Stimulated activated CD8-positive, alpha-beta memory T cell treated with anti-CD3 and anti-CD28 coated beads, Interleukin-2, amount 100 ng/mL, for 1 hour (primary cell): ENCODE results near the gene HDAC7.
"Not testable (repeated sequence)": the region's sequence is repeated elsewhere in the genome, so short reads cannot be mapped to it uniquely, and the experiment has no call there.

Source experiments
- DNase-seq, 2 donors: peaks; one replicate each; pipeline ENCODE4 v3.0.0-alpha.2; 2020; ENCODE audit warnings: low read depth in 2 of 2

HDAC7 gene

GRCh38 chr12:47828976-47829482 lies 9.3 kb upstream of the HDAC7 start:
- no peak for DNase-seq

- DNase-seq = no peak
These were observed 8.6 kb upstream of the HDAC7 start for GRCh38 chr12:47828008-47828975.

GRCh38 chr12:47825173-47825639 lies 5.5 kb upstream of the HDAC7 start:
- no peak for DNase-seq

- no peak for DNase-seq
These were observed 4.9 kb upstream of the HDAC7 start for GRCh38 chr12:47824635-47825034.

GRCh38 chr12:47824198-47824597 lies 4.5 kb upstream of the HDAC7 start:
- DNase-seq = no peak

- DNase-seq = no peak
These were observed 3.9 kb upstream of the HDAC7 start for GRCh38 chr12:47823422-47824086.

- DNase-seq = no peak
These were observed 3.2 kb upstream of the HDAC7 start for GRCh38 chr12:47822863-47823262.

GRCh38 chr12:47822401-47822800 lies 2.7 kb upstream of the HDAC7 start:
- no peak for DNase-seq

- no peak for DNase-seq
These were observed 1.6 kb upstream of the HDAC7 start for GRCh38 chr12:47821346-47821706.

- DNase-seq = no peak
These were observed 1.1 kb upstream of the HDAC7 start for GRCh38 chr12:47820631-47821345.

GRCh38 chr12:47819138-47819895 lies 386 bp downstream of the HDAC7 start:
- DNase-seq = peak in 1 of 2 donors; percentile 19

GRCh38 chr12:47818467-47819137 lies 1.1 kb downstream of the HDAC7 start:
- DNase-seq = no peak

GRCh38 chr12:47818007-47818376 lies 1.7 kb downstream of the HDAC7 start:
- no peak for DNase-seq

GRCh38 chr12:47817272-47818006 lies 2.3 kb downstream of the HDAC7 start:
- DNase-seq = no peak

- DNase-seq = no peak
These were observed 3.1 kb downstream of the HDAC7 start for GRCh38 chr12:47816403-47817271.

GRCh38 chr12:47815447-47815846 lies 4.3 kb downstream of the HDAC7 start:
- DNase-seq = not testable (repeated sequence)

GRCh38 chr12:47814539-47815170 lies 5.0 kb downstream of the HDAC7 start:
- no peak for DNase-seq

- no peak for DNase-seq
These were observed 6.0 kb downstream of the HDAC7 start for GRCh38 chr12:47813511-47814196.
